GM21576 (cell line): ENCODE results near the gene C9orf43.
A peak's percentile ranks its signal among the peaks of the same experiment; 100 is the strongest.
"Not testable (repeated sequence)": the region's sequence is repeated elsewhere in the genome, so short reads cannot be mapped to it uniquely, and the experiment has no call there.

Experiments used
- ATAC-seq: cut with Tn5 transposase; IDR thresholded peaks from one replicate; pipeline ENCODE4 v1.9.1; 2021; ENCODE audit warnings: mild to moderate bottlenecking, moderate library complexity; ENCODE audit not compliant: unreplicated experiment

C9orf43 gene

GRCh38 chr9:113380869-113381378, 29.6 kb upstream of the C9orf43 start:
- peak; percentile 72 for ATAC-seq

GRCh38 chr9:113381441-113381840, 29.1 kb upstream of the C9orf43 start:
- ATAC-seq, result not testable (repeated sequence)

- no peak for ATAC-seq
Measured at GRCh38 chr9:113381909-113382411, 28.6 kb upstream of the C9orf43 start.

DNA sequence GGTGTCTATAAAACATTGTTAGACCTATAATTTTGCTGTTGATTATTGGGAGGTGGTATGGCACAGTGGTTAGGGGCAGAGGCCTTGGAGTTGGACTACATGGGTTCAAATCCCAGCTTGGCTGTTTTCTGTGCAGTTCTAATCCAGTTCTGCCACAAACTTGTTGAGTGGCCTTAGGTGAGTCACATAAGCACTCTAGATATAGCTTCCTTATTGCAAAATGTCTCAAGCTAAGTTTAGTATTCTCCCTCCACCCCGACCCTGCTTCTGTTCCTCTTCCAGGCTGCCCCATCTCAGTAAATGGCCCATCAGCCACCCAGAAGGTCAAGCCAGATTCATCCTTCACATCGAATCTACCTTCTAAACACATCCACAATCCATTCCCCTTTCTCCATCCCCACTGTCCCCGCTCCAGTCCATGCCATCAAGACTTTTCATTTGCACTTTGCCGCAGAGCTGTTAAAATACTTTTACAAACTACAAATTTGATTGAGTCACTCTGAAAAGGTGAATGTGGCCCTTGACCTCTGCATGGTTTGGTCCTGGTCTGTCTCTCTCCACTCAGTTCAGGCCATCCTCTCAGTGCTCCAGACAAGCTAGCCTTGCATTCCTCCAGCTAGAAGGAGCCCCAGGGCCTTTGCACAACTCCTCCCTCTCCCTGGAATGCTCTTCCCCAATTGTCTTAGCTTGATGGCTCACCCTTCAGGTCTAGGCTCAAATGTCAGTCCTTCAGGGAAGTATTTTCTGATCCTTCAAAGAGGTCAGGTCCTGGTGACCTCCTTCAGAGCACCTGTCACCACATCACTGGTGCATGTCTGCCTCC, 23.8 kb upstream of the C9orf43 start:
- ATAC-seq, result no peak

GRCh38 chr9:113387560-113388230, 22.9 kb upstream of the C9orf43 start:
- ATAC-seq, result no peak

GRCh38 chr9:113388833-113389232, 21.7 kb upstream of the C9orf43 start:
- ATAC-seq, result no peak

GRCh38 chr9:113389451-113389850, 21.1 kb upstream of the C9orf43 start:
- no peak for ATAC-seq

DNA sequence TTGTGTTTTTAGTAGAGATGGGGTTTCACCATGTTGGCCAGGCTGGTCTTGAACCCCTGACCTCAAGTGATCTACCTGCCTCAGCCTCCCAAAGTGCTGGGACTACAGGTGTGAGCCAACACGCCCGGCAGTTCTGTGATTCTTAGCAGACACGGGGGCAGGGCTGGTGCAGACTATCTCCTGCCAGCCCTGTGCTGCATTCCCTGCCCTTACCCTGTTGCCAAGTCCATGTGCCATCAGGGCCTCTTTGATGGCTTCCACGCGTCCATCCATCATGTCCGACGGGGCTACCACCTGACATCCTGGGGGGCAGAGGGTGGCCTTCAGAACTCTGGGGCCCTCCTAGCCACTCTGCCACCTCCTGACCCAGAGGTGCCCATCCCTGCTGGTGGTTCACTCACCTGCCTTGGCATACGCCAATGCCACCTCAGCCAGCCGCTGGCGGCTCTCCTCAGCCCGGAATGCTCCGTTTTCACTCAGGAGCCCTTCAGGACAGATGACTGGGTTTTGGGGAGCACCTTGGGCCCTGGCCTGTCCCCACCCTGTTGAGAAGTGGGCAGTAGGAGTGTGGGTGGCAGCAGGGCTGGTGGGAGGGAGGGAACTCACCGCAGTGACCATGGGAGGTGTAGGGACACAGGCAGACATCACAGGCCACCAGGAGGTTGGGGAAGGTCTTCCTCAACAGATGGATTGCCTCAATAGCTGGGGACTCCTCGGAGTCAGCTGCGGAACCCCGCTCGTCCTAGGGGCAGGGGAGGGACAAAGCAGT, 20.2 kb upstream of the C9orf43 start:
- no peak for ATAC-seq

DNA sequence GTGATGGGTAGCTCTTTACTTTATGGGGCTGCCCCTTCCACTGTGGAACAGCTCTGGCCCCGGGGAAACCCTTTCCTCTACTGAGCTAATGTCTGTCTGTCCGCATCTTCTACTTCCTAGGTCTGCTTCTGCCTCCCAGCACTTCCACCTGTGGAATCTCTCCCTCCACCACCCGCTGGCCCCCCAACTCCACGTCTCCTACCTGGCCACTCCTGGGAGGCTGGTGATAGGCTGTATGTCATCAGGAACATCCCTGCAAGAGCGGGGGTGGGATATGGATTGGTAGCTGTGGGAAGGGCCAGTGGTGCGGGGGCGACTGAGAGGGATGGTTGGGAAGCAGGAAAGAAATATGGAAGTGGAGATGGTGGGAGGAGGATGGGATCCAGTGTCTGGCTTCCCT, 18.6 kb upstream of the C9orf43 start:
- ATAC-seq, result no peak

- no peak for ATAC-seq
Measured at GRCh38 chr9:113393281-113393680, 17.3 kb upstream of the C9orf43 start.

- ATAC-seq, result no peak
Measured at GRCh38 chr9:113395000-113395861, 15.3 kb upstream of the C9orf43 start.

DNA sequence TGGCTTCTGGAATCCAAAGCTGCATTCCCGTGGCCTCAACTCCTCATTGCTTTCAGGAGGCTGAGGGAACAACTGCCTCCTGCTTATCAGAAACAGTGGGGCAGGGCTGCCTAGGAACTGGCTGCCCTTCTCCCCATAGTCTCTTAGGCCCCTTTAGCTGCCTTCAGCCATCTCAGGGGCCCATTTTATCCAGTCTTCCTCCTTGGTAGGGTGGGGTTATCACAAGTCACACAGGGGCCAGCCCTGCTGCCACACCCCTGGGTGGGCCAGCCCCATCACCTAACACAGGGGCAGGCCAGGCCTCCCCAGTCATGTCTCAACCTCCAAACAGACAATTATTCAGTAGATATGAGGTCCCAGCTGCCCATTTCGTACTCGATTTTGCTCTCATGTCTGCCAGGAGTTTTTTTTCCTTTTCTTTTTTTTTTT, 13.3 kb upstream of the C9orf43 start:
- no peak for ATAC-seq

- ATAC-seq, result no peak
Measured at GRCh38 chr9:113398796-113399195, 11.8 kb upstream of the C9orf43 start.

- ATAC-seq, result no peak
Measured at GRCh38 chr9:113399646-113400200, 10.8 kb upstream of the C9orf43 start.

DNA sequence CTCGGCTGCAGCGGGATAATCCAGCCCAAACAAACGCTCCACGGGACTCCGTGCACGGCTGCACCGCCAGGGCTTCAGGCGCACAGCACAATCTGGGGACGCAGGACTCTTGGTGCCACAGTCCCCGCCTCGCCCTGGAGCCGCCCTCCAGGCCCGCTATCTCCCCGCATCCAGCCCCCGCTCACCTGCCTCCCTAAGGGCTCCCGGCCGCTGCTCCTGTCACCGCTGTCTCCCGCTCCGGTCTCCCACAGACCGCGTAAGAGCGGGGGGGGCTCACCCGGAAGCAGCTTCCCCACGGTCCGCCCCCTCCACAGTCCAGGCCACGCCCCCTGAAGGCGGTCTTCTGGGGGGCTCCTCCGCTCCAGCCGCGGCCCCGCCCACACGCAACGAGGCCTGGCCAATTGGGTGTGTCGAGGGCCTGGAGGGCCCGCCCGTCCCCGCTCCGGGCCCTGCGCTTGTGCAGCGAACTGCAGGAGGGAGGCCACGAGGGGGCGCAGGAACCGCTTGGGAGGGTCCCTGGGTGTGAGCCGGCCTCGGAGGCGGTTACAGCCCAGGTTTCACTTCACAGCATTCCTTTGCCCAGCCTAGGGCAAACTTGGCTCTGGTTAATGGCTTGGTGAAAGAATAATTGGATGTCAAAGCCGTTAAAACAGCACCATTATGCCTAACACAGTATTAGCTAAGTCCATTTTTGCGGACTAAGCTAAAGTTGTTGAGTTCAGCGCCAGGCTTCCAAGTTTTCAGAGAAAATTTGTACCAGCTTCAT, 9.3 kb upstream of the C9orf43 start, which contains the start of gene ALAD:
Gene ALAD (minus strand): TSS at position 258 of the 766 bp plus-strand sequence. CDS start 7,725 bp downstream, outside the sequence.
- ATAC-seq, result peak; percentile 97

GRCh38 chr9:113403646-113404045, 6.9 kb upstream of the C9orf43 start:
- no peak for ATAC-seq

DNA sequence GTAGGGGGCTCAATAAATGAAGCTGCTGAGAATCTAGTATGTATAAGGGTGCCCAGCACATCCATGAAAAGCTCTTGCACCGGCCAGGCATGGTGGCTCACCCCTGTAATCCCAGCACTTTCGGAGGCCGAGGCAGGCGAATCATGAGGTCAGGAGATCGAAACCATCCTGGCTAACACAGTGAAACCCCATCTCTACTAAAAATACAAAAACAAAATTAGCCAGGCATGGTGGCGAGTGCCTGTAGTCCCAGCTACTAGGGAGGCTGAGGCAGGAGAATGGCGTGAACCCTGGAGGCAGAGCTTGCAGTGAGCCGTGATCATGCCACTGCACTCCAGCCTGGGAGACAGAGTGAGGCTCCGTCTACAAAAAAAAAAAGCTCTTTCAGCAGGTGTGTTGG, 4.2 kb upstream of the C9orf43 start:
- not testable (repeated sequence) for ATAC-seq

- ATAC-seq, result peak; percentile 33
Measured at GRCh38 chr9:113406873-113407511, 3.6 kb upstream of the C9orf43 start.
